Measurements from ENCODE around the gene GRAP2.
"Not testable (repeated sequence)": the region's sequence is repeated elsewhere in the genome, so short reads cannot be mapped to it uniquely, and the experiment has no call there.

GRAP2 gene

GRCh38 chr22:39898997-39899396 lies 1.9 kb upstream of the GRAP2 start:
- DNase-seq, result no peak

DNA sequence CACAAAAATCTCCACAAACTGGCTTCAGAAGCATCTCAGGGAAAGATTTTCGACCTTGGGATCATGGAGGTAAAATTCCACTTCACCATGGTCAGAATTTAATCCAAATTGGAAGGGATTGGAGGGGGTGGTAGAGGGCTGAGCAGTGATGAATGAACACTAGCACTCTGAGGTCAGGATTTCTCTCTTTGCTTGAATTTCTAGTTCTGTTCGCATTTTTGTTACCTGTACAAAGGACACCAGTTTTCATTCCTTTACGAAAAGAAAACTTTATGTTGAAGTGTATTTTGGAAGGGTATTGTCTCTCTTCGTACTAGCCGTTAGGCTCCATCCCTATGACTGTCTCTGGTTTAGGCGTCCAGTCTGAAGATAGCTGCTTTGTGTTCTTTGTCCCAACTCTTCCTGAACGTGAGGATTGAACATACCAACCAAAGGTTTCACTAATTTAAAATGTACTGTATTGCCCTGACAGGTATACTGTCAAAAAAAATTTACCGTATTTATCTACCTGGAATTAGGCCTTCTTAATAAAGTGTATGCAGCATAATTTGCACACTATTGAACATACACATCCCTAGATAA lies 772 bp downstream of the GRAP2 start:
- DNase-seq, result no peak

- not testable (repeated sequence) for DNase-seq
These were observed 3.1 kb downstream of the GRAP2 start for GRCh38 chr22:39904024-39904423.

- DNase-seq, result no peak
These were observed 4.0 kb downstream of the GRAP2 start for GRCh38 chr22:39904862-39905261.

- no peak for DNase-seq
These were observed 4.8 kb downstream of the GRAP2 start for GRCh38 chr22:39905687-39906086.

- DNase-seq, result peak; percentile 51
These were observed 5.3 kb downstream of the GRAP2 start for GRCh38 chr22:39906207-39906606.

- no peak for DNase-seq
These were observed 6.2 kb downstream of the GRAP2 start for GRCh38 chr22:39907047-39907446.

DNA sequence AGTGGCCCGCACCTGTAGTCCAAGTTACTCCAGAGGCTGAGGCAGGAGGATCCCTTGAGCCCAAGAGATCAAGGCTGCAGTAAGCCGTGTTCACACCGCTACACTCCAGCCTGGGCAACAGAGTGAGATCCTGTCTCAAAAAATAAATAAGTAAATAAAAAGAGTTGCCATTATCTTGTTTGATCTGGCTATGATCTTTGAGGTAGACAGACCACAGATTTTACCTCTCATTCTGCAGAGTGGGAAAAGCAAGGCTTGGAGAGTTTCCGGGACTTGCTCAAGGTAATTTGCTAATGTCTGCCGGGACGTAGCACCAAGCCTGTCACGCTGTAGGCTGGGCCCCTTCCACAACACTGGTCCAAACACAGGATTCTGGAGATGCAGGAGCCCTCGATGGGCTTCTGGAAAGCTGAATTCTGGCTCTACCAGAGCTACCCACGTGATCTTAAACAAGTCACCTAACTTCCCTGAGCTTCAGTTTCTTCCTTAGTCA lies 6.8 kb downstream of the GRAP2 start:
- no peak for DNase-seq

DNA sequence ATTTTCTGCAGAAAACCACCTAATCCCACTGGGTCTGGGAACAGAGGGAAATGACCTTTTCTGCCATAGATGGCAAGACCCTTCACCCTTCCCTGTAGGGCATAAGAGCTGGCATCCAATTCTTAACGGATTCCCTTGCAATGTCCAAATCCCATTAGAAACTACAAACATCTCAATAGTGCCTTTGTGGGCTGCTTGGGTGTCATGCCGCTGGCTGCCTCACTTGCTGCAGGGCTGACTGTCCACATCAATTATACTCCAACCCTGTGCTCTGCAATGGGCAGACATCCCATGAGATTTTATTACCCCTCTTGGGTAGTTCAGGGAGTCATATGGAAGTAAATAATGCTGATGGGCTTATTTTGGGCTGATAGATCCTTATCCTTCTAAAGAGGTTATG lies 7.3 kb downstream of the GRAP2 start:
- DNase-seq, result no peak

- no peak for DNase-seq
These were observed 7.9 kb downstream of the GRAP2 start for GRCh38 chr22:39908737-39909136.

DNA sequence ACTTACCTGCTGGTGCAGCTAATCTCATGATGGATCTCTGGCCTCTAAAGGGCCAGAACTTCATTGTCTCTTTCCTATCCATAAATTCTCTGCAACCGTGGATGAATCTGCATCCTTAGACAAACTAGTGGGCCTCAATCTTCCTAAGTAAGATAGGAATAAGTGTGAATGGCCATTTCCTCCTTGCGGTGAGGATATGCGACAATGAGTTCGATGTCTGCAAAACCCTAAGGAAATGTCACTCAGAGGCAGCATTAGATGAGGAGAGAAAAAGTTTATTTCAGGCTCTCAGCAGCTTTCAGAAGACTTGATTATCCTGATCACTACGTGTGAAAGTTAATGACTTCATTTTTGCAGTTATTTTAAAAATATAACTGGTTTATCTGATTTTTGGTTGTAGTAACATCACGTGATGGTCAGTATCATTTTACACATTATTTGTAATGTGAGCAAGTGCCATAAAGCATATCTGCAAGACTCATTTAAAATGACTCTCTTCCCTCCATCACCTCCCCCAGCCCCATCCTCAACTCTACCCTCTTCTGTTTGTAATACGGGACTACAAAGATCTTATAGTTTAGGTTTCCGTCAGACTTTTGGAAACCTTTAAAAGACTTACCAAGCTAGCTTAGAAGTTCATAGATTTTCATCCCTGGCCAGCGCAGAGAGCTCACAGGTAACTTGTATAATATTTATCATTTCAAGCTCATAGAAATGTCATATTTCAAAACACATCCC lies 10.2 kb downstream of the GRAP2 start:
- no peak for DNase-seq

GRCh38 chr22:39913321-39913720 lies 12.4 kb downstream of the GRAP2 start:
- no peak for DNase-seq

DNA sequence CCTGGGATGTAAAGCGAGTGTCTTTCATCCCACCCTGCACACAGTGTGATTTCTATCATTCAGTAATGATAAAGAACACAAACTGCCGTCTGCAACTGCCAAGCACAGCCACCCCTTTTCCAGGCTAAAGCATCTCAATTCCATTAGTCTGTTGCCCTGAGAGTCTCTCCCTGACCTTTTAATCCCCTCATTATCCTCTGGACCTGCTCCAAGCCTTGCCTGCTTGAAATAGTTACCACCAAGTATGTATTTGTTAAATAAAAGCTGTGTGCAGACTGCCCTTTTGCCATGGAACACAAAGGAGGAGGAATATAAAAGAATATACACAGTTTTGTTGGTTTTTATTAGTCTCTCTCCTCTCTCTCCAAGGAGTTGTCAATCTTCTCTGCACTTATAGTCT lies 13.0 kb downstream of the GRAP2 start:
- DNase-seq, result peak; percentile 79

- no peak for DNase-seq
These were observed 13.7 kb downstream of the GRAP2 start for GRCh38 chr22:39914584-39914983.

- DNase-seq, result no peak
These were observed 14.4 kb downstream of the GRAP2 start for GRCh38 chr22:39915295-39915726.

DNA sequence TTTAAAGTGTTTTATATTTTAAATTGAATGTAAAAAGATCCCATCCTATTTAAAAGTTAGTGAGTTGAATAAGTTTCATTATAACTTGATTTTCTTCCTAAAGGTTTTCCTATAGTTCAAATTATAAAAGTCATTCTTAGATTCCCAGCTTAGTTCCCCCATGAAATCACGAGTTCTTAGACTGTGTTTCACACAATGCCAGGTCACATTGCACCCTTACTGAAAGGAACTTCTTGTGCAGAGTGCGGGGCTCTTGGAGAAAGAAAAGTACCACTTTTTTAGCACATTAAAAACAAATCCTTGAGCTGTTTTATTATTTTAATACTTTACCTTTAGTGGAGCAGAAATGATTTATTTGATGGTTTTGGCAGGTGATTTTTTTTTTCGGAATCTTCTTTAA lies 15.6 kb downstream of the GRAP2 start:
- DNase-seq, result no peak

GRCh38 chr22:39917197-39917643 lies 16.3 kb downstream of the GRAP2 start:
- peak; percentile 44 for DNase-seq

- no peak for DNase-seq
These were observed 17.1 kb downstream of the GRAP2 start for GRCh38 chr22:39917776-39918495.

DNA sequence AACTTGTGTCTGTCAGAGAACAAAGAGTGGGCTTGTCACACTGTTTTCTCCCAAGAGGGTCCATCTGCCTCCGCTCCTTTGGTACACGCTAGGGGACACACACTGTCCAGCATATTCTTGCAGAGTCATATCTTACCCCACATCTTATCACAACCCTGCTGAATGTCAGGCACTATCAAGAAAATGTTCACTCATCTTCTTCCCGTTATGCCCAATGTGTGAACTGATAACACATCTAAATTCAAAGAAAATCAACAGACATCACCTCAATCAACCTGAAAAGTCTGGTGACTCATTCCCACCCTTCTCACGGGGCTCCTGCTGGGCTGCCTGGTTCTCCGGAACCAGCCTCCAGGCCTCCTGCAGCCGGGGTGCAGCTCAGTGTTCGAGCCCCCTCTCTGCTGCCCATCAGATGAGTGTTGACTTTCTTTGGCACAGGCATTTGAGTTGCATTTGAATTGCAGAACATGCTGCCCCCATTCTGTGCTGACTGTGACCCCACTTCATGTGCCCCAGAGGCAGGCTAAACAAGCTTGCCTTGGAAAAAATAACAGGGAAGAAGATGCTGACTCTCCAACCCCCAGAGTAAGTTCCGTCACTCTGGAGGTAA lies 19.4 kb downstream of the GRAP2 start:
- DNase-seq, result no peak

GRCh38 chr22:39923696-39924095 lies 22.8 kb downstream of the GRAP2 start:
- DNase-seq, result no peak

GRCh38 chr22:39924286-39924685 lies 23.4 kb downstream of the GRAP2 start:
- no peak for DNase-seq

GRCh38 chr22:39925273-39925672 lies 24.4 kb downstream of the GRAP2 start:
- DNase-seq, result no peak

DNA sequence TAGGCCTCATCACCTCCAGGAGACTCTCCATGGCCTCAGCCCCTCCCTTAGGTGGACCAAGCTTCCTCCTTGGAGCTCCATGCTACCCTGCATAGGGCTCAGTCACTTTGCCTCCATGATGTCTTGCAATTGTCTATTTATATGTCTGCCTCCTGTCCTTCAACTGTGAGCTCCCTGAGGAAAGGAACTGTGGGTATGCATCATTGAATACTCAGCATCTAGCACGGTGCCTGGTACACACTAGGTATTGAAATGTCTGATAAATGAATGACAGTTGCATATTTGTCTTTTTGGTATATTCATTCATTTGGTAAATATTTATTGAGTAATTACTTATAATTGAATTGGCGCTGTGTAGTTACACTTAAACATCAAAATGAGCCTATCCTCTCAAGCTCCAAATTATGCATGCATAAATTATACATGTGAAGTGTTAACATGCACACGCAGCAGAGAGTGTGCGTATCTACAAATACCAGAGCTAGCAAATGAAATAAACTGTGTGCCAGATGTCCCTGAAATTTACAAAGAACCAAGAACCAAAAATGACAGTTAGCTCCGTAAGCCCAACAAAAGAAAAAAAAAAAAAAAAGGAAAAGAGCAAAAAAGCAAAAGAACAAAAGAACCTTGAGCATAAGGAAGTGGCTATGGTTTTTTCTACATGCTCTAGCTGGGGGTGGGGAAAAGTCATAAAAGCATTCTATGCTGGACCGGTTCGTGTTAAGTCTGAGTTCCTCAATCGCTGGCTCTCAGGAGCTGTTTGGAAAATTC lies 25.2 kb downstream of the GRAP2 start:
- no peak for DNase-seq

All from NCI-H2227 treated with DMSO at 0.1 percent for 48 hours (cell line).